HG03378 (cell line): Measurements from ENCODE around the gene CYP4F8.
"Not testable (repeated sequence)": the region's sequence is repeated elsewhere in the genome, so short reads cannot be mapped to it uniquely, and the experiment has no call there.

Experiments
- ATAC-seq: cut with Tn5 transposase; IDR thresholded peaks from one replicate; pipeline ENCODE4 v1.9.1; 2021; ENCODE audit warnings: mild to moderate bottlenecking, moderate library complexity; ENCODE audit not compliant: unreplicated experiment

The CYP4F8 gene

GRCh38 chr19:15642807-15643206 is 27.8 kb downstream of the CYP4F8 start:
- no peak for ATAC-seq

DNA sequence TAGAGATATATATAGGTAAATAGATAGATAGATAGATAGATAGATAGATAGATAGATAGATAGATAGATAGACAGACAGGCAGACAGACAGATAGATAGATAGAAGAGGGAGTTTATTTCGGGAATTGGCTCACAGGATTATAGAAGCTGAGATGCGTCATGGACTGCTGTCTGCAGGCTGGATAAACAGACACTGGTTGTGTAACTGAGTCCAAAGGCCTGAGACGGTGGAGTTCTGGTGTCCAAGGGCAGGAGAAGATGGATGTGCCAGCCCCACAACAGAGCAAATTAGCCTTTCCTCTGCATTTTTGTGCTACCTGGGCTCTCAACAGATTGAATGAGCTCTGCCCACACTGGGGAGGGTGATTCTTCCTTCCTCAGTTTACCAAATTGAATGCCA is 28.4 kb downstream of the CYP4F8 start:
- no peak for ATAC-seq

- ATAC-seq = no peak
Measured at GRCh38 chr19:15644066-15644741, 29.2 kb downstream of the CYP4F8 start.

GRCh38 chr19:15644816-15645215 is 29.8 kb downstream of the CYP4F8 start:
- no peak for ATAC-seq

DNA sequence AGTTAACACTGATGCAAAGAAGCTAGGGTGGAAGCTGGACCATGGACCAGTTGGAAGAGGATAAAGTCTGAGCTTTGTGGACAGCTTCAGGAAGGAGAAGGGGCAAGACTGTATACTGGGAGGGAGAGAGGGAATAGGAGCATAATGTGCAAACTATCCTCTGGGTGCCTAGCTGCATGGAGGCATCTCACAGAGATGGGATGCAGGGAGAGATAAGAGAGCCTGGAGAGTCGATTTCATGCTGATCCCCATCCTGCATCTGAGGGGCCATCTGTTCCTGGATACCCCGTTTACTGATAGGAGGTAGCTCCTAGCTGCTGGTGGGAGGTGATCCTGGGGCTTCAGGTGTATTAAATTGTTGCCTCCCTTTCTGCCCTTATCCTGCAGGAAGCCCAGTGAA is 34.5 kb downstream of the CYP4F8 start:
- ATAC-seq = no peak

DNA sequence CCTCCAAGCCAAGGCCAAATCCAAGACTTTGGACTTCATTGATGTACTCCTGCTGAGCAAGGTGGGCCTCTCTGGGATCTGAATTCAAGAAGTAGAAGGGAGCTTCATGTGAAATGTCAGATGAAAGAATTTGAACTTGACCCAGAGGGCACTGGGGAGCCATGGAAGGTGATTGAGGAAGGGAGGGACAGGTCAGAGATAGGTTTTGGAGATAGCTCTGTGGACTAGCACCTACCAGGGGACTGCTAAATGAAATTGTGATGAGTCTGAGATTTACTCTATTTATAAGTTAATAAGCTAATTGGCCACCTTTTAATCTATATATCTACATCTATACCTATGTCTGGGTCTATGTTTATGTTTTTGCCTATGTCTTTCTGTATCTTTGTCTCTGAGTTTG is 35.1 kb downstream of the CYP4F8 start:
- ATAC-seq = not testable (repeated sequence)

DNA sequence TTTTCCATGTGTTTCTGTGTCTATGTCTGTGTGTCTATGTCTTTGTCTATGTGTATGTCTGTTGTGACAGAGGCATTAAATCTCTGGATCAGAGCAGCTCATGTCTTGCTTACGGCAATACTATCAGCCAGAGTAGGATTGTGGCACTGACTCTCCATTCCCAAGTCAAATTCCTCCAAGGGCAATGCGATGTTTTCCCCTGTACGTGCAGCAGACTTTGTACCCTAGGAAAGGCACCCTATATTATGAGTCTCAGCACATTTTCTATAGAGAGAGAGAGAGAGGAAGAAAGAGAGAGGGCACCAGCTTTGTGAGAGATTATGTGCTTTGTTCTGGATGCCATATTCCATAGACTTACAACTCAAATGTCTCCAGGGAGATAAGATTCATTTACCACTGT is 36.8 kb downstream of the CYP4F8 start:
- ATAC-seq = no peak

DNA sequence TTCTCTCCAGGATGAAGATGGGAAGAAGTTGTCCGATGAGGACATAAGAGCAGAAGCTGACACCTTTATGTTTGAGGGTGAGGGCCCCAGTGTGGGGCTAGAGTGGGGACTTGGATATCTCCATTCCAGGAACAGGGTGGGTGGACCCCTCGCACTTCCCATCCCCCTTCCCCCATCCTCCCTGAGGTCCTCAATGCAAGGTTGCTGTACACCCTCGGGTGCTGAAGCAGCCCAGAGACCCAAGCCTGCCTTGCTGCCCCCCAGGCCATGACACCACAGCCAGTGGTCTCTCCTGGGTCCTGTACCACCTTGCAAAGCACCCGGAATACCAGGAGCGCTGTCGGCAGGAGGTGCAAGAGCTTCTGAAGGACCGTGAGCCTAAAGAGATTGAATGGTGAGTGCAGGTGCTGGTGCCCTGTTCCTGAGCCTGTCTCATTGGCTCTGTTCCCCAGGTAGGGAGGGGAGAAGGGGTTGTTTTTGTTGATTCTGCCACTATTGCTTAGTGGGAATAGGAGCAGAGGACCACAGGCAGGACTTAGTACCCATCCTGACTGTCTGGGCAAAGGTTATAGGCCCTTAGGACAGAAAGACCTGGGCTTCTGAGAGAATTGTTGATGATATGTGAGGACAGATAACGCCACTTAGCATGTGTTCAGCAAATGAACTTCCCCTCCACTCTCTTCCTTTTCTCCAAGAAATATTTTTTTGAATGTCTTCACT is 37.7 kb downstream of the CYP4F8 start:
- ATAC-seq = no peak

DNA sequence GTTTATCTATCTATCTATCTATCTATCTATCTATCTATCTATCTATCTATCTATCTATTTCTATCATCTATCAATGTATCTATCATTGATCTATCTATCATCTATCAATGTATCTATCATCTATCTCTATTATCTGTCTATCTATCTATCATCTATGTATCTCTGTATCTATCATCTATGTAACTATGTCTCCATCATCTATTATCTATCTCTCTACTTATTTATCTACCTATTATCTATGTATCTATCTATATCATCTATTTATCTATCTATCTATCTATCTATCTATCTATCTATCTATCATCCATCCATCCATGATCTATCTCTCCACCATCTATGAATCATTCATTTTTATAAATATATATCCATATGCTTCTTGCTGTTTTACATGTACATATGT is 41.4 kb downstream of the CYP4F8 start:
- ATAC-seq = no peak

DNA sequence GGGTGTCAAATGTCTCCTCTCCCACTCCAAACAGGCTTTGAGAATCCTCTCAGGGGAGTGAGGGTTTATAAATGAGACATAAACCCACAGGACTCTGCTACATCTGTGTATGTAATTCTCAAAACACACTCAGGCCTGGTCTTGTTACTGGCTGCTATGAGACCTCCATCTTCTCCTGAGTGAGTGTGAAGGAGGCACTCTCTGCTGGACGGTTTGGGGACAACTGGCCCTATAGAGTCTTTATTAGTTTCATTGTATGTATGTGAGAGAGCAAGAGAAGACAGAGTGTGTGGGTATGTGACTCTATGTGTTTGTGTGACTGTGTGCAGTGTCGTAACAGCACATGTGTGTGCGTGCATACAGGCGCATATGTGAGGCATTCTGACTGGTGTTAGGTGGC is 48.2 kb downstream of the CYP4F8 start:
- ATAC-seq = no peak

- ATAC-seq = no peak
Measured at GRCh38 chr19:15666186-15666585, 51.2 kb downstream of the CYP4F8 start.

- no peak for ATAC-seq
Measured at GRCh38 chr19:15666883-15667282, 51.9 kb downstream of the CYP4F8 start.

DNA sequence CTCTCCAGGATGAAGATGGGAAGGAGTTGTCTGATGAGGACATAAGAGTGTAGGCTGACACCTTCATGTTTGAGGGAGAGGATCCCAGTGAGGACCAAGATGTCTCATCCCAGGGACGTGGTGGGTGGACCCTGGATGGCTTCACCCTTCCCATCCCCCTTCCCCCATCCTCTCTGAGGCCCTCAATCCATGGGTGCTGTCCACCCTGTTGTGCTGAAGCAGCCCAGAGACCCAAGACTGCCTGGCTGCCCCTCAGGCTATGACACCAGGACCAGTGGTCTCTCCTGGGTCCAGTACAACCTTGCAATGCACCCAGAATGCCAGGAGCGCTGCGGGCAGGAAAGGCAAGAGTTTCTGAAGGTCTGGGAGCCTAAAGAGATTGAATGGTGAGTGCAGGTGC is 54.4 kb downstream of the CYP4F8 start:
- no peak for ATAC-seq

GRCh38 chr19:15669891-15670290 is 54.9 kb downstream of the CYP4F8 start:
- ATAC-seq = no peak

- ATAC-seq = no peak
Measured at GRCh38 chr19:15671237-15671821, 56.3 kb downstream of the CYP4F8 start.

DNA sequence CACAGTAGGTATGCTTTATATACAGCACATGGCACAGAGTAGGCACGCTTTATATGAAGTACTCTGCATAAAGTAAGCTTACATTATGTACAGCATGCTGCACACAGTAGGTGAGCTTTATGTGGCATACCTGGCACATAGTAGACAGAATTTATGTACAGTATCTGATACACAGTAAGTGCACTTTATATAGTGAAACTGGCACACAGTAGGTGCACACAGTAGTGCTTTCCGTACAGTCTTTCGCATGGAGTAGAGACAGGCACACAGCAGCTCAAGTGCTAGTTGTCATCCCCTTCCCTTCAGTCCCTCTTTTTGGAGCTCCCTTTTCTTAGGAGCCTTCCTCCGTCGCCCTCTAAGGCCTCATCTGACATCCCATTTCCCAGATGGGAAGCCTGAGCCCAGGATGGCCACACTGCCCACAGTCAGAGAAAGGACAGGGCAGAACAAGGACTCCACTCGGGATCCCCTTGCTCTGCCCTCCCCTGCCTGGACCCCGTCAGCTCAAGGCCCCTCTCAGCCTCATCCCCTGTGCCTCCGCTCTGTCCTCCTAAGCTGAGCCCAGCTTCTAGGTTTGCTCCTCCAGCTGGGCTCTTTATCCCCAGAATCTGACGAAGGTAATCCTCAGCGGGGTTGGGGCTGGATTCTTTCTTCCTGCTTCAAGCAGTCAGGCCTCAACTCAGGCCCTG is 57.0 kb downstream of the CYP4F8 start:
- no peak for ATAC-seq

- no peak for ATAC-seq
Measured at GRCh38 chr19:15672580-15673175, 57.7 kb downstream of the CYP4F8 start, which contains the start of gene CYP4F12. Gene CYP4F12 (plus strand): TSS chr19:15673087. CDS start chr19:15673530, 443 bp downstream.

GRCh38 chr19:15673176-15673654 is 58.2 kb downstream of the CYP4F8 start:
- ATAC-seq = no peak

DNA sequence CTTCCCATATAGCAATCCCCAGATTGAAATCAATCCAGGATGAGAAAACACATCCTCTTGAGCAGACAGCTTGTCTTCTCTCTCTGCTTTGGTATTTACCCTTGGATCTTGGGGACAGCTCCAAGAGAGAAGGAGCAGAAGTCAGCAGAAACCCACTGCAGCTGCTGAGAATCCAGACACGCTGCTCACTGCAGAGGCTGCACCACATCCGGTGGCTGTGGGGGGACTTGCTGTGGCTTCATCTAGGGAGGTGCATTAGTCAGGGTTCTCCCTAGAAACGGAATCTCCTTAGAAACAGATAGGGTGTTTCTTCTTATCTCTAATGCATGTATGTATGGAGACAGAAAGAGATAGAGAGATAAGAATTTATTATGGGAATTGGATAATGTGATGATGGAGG is 60.5 kb downstream of the CYP4F8 start:
- ATAC-seq = no peak

GRCh38 chr19:15679089-15679488 is 64.1 kb downstream of the CYP4F8 start:
- ATAC-seq = no peak

DNA sequence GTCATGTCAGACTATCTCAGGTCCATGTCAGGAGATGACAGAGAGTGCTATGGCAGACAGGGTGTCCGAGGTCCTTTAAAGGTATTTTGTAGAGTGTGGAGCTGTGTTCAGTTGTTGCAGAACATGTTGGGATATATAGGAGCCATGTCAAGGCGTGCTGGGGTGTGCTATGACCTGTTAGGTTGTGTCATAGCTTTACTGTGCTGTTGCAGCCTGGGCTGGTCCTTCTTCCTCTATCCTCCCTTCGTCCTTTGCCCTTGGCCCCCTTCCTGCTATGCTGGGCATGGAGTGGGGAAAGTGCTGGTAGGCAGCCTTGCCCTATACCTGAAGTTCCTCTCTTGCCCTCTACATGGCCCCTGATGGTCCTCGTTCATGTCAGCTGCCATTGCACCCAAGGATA is 64.8 kb downstream of the CYP4F8 start:
- ATAC-seq = not testable (repeated sequence)
